Progenitor cell of endocrine pancreas (in vitro differentiated cells): ENCODE data around the gene CYP27B1. TPM values are rescaled to one million over a fixed set of nuclear protein-coding genes. Genes with fewer than 3 reads are reported as not detected.
A peak's percentile ranks its signal among the peaks of the same experiment; 100 is the strongest.

Experiments used
- DNase-seq: peaks from one replicate; pipeline ENCODE4 v3.0.0; 2021; ENCODE audit warnings: low spot score; ENCODE audit not compliant: unreplicated experiment
- H3K27ac Mint-ChIP-seq: 2 replicates; pipeline ENCODE4 v1.8.0; 2021; ENCODE audit warnings: mild to moderate bottlenecking, moderate library complexity, mixed read lengths
- H3K27me3 Mint-ChIP-seq: 2 replicates; pipeline ENCODE4 v1.8.0; 2021; ENCODE audit warnings: mixed read lengths
- H3K36me3 Mint-ChIP-seq: 2 replicates; pipeline ENCODE4 v1.8.0; 2022; ENCODE audit warnings: mixed read lengths; ENCODE audit not compliant: insufficient read depth
- H3K4me1 Mint-ChIP-seq: 2 replicates; pipeline ENCODE4 v1.8.0; 2021; ENCODE audit warnings: low read depth, mixed read lengths
- H3K4me3 Mint-ChIP-seq: 2 replicates; pipeline ENCODE4 v1.8.0; 2021; ENCODE audit warnings: low read depth, mild to moderate bottlenecking, moderate library complexity, mixed read lengths
- H3K9me3 Mint-ChIP-seq: 2 replicates; pipeline ENCODE4 v1.8.0; 2021; ENCODE audit warnings: low read depth, mixed read lengths
- total RNA-seq: library from RNA; stranded (reverse); gene quantifications from 2 replicates; pipeline ENCODE4 v1.2.1, GENCODE V29; 2021
- TF ChIP-seq, protein P1 (sequence below): fragments of 200-600 bp; sonication (generic); IDR thresholded peaks from one replicate; pipeline ENCODE4 v1.5.0; 2021; ENCODE audit warnings: antibody characterized with exemption, mild to moderate bottlenecking; ENCODE audit not compliant: unreplicated experiment

The CYP27B1 gene
- total RNA-seq, 1 donor from 2014 or later, result 2.0 TPM

DNA sequence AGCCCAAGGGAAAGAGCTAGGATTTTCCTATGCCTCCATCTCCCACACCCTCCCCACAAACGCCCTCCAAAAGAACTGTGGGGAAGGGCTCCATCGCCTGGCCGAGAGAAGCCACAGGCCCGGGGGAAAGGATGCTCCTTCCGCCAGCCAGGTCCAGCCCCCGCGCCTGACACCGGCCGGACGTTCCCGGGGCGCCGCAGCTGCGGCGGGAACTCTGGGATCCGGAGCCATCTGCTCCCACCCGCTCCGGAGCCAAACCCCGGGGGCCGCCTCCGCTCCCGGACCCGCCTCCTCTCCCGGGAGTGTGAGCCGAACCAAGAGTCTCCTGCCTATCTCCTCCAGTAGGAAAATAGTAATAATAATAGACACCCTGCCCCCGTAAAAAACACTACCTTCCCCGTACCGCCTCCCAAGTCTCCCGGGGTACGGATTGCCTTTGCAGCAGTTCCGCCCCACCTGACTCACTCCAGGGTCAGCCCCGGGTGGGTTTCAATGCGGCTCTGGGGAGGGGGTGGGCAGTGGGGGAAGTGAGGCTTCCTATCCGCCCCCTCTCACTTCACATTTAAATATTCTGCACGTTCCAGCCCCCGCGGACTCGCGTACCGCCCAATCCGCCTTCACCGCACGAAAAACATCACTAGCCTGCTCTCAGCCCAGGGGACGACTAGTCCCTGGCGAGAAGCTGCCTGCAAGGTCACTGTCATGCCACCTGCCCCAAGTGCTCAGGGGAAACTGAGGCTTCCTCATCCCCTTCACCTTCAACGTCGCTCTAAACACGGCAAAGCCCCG is 30.7 kb downstream of the CYP27B1 start:
- H3K27me3 Mint-ChIP-seq, result peaks cover 80% of the 10 kb centered on the region
- H3K36me3 Mint-ChIP-seq, result no peaks in the 10 kb centered on the region
- H3K27ac Mint-ChIP-seq, result no peak overlapping the region
- no peaks in the 10 kb centered on the region for H3K9me3 Mint-ChIP-seq
- TF ChIP-seq, protein P1, sequence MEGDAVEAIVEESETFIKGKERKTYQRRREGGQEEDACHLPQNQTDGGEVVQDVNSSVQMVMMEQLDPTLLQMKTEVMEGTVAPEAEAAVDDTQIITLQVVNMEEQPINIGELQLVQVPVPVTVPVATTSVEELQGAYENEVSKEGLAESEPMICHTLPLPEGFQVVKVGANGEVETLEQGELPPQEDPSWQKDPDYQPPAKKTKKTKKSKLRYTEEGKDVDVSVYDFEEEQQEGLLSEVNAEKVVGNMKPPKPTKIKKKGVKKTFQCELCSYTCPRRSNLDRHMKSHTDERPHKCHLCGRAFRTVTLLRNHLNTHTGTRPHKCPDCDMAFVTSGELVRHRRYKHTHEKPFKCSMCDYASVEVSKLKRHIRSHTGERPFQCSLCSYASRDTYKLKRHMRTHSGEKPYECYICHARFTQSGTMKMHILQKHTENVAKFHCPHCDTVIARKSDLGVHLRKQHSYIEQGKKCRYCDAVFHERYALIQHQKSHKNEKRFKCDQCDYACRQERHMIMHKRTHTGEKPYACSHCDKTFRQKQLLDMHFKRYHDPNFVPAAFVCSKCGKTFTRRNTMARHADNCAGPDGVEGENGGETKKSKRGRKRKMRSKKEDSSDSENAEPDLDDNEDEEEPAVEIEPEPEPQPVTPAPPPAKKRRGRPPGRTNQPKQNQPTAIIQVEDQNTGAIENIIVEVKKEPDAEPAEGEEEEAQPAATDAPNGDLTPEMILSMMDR, result no peak
- no peak for DNase-seq
- peak overlapping the region; percentile 59 for H3K4me3 Mint-ChIP-seq
- H3K4me1 Mint-ChIP-seq, result peaks cover 21% of the 10 kb centered on the region

DNA sequence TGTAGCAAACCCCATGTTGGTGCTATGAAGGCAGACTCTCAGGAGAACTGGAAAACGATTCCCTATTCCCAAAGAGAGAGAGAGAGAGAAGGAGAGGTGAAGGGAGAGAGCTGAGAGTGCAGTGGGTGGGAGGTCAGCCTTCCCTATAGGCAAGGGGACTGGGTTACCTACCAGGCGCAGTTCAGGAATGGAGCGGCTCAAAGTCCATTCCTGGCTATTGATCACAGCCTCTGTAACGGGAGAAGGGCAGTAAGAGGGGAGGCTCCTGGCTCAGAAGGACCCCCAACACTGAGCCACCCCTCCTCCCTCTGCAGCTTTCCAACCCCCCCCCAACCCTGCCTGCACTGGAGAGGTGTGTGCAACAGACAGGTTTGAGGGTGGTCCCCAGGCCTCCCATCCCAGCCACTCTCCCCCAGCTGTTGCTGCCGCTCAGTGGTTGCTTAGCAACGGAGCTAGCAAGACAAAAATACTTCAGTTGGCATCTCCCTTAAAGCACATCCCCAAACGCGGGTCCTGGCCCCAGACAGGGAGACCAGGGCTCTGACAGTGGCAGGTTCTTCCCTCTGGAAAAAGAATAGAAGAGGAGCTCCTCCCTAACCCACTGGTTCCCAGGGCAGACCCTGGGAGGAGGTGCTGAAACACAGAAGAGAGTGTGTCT is 31.6 kb downstream of the CYP27B1 start:
- Mint-ChIP-seq H3K9me3 (no peaks in the 10 kb centered on the region), H3K4me1 (peaks cover 21% of the 10 kb centered on the region), H3K27ac (no peak overlapping the region), H3K27me3 (peaks cover 80% of the 10 kb centered on the region), H3K36me3 (no peaks in the 10 kb centered on the region), H3K4me3 (no peak overlapping the region)
- DNase-seq, result no peak
- TF ChIP-seq, protein P1, result no peak

DNA sequence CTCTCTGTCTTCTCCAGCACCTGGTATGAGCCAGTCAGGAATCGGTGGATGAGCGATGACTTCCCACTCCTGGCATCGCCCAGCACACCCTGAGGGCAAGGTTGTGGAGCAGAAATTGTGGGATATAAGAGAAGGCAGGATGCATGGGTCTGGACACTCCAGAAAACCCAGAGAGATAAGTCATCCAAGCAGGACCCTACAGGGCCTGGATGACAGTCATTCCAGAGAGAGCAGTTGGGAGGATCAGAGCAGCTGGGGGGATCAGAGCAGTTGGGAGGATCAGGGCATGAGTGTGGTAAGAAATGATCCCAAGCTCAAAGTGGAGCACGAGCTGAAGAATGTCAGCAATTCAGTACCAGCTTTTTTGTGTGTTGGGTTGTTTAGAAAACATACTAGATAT is 32.3 kb downstream of the CYP27B1 start:
- TF ChIP-seq, protein P1, result no peak
- H3K9me3 Mint-ChIP-seq, result no peaks in the 10 kb centered on the region
- peaks cover 81% of the 10 kb centered on the region for H3K27me3 Mint-ChIP-seq
- no peaks in the 10 kb centered on the region for H3K36me3 Mint-ChIP-seq
- no peak for DNase-seq
- no peak overlapping the region for H3K27ac Mint-ChIP-seq
- no peak overlapping the region for H3K4me3 Mint-ChIP-seq
- peaks cover 21% of the 10 kb centered on the region for H3K4me1 Mint-ChIP-seq

DNA sequence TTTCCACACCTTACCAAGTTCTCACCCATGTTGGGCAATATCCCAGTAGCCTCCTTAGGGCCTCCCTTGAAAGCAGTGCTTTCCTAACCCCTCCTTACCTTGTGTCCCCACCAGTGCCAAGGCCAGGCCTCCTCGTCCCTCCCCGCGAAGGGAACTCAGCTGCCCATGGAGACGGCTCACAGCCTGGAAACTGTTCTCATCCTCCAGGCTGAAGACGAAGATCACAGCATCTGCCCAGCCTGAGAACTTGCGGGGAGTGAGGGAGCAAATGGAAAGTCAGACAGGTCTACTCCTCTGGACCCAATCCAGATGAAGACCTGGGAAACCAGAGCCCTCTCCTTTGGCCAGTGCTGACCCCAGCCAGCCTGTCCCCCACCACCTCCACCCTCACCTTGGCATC is 33.0 kb downstream of the CYP27B1 start:
- Mint-ChIP-seq H3K36me3 (no peaks in the 10 kb centered on the region), H3K9me3 (no peaks in the 10 kb centered on the region), H3K27ac (no peak overlapping the region), H3K4me1 (peaks cover 19% of the 10 kb centered on the region), H3K4me3 (no peak overlapping the region), H3K27me3 (peaks cover 81% of the 10 kb centered on the region)
- TF ChIP-seq, protein P1, result no peak
- no peak for DNase-seq

DNA sequence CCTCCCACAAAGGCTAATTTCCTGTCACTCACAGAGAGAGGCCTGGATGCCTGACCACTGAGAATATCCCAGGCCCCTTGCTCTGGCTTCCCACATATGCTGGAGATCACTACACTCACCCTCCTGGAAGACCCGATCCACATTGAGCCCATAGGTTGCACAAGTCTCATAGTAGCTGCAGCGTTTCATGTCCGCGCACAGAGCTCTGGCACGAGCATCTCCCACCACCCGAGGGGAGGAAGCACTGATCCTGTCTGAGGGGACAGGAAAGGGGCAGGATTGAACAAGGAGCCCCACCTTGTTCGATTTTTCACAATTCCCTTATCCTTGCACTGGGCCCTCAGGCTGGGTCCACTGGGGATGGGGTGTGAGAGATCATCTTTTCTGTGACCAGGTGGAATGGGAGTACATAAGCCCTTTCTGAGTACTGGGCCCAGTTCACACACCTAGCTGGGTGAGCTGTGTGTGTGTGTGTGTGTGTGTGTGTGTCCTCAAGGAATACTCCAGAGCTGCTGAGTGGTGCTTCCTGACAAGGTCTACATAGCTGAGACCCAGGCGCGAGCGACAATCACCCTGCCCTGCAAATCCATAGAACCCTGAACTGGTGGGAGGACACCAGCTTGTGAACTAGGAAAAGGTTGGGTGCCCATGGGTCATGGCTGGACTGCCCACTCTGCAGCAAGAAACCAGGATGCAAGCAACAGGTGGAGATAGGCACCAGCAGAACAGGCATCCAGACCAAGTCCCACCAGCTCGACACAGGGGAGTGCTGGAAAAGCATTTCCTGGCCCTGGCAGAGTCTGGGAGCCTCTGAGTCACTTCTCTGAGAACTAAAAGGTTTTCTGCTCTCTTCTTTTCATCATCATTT is 33.9 kb downstream of the CYP27B1 start:
- Mint-ChIP-seq H3K27me3 (peaks cover 88% of the 10 kb centered on the region), H3K4me3 (no peak overlapping the region), H3K9me3 (no peaks in the 10 kb centered on the region), H3K27ac (no peak overlapping the region), H3K4me1 (peaks cover 17% of the 10 kb centered on the region), H3K36me3 (no peaks in the 10 kb centered on the region)
- TF ChIP-seq, protein P1, result no peak
- DNase-seq, result no peak
